ENCODE measurements around the gene HTRA2. TPM values are rescaled to one million over a fixed set of nuclear protein-coding genes. Genes with fewer than 3 reads are reported as not detected.

The HTRA2 gene
- total and polyA plus RNA-seq, 12 donors, result 21.2 to 41.0 (median 25.6) TPM

DNA sequence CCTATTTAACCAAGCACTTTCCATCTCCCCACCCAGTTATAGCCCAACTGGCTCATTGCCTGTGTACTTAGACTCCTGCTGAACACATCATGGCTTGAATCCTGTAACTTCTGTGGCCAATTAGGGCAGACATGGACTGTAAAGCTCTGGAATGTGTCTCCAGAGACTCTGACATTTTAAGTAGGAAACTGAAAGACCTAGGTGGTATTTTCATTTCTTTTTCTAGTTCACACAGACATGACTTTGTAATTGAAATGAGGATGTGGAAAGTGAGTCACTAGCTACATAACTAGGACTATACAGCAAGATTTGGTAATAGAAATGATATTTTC lies 37.0 kb downstream of the HTRA2 start:
- DNase-seq (no peak), ATAC-seq (peak in 4 of 8 donors; percentile 11 to 52 (median 36))
- H3K27me3 ChIP-seq, result peaks cover 0 to 25% (median 7%) of the 10 kb centered on the region in 7 donors
- intact Hi-C loops (cut with DNase I), result no loop called here
- no peaks in the 10 kb centered on the region for H3K9me3 ChIP-seq
- TF ChIP-seq, protein P1, sequence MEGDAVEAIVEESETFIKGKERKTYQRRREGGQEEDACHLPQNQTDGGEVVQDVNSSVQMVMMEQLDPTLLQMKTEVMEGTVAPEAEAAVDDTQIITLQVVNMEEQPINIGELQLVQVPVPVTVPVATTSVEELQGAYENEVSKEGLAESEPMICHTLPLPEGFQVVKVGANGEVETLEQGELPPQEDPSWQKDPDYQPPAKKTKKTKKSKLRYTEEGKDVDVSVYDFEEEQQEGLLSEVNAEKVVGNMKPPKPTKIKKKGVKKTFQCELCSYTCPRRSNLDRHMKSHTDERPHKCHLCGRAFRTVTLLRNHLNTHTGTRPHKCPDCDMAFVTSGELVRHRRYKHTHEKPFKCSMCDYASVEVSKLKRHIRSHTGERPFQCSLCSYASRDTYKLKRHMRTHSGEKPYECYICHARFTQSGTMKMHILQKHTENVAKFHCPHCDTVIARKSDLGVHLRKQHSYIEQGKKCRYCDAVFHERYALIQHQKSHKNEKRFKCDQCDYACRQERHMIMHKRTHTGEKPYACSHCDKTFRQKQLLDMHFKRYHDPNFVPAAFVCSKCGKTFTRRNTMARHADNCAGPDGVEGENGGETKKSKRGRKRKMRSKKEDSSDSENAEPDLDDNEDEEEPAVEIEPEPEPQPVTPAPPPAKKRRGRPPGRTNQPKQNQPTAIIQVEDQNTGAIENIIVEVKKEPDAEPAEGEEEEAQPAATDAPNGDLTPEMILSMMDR (IDR thresholded peaks at IDR 0.05), result no peak
- H3K4me1 ChIP-seq, result peaks cover 0 to 33% (median 0%) of the 10 kb centered on the region in 9 donors
- no peak overlapping the region for H3K4me3 ChIP-seq
- no peaks in the 10 kb centered on the region for H3K36me3 ChIP-seq
- peak overlapping the region in 1 of 10 donors; percentile 0 for H3K27ac ChIP-seq

DNA sequence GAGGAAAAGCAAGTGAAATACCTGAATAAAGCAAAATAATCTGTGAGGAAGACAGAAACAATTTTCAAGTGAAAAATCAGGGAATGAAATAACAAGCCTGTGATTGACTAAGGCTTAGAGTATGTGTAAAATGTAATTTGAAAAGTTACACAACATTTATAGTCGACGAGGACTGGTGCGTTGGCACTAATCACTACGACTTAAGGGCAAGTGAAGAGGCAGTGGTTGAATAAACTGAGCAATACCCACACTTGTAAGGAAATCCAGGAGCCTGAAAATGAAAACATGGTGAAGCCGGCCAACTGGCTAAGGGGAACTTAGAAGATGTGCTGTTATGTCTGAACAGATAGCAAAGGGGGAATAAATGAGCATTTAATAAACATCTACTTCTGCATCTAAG lies 38.1 kb downstream of the HTRA2 start:
- intact Hi-C loops (cut with DNase I), result no loop called here
- ATAC-seq, result no peak
- Histone ChIP-seq H3K27ac (no peak overlapping the region), H3K27me3 (peaks cover 0 to 24% (median 4%) of the 10 kb centered on the region in 7 donors), H3K4me1 (peaks cover 0 to 33% (median 0%) of the 10 kb centered on the region in 9 donors), H3K9me3 (no peaks in the 10 kb centered on the region), H3K4me3 (no peak overlapping the region), H3K36me3 (no peaks in the 10 kb centered on the region)
- DNase-seq, result no peak
- TF ChIP-seq, protein P1 (IDR thresholded peaks at IDR 0.05), result no peak
- WGBS, 2 donors, result 85 to 92% methylated on average over 5 of the region's 5 CpGs

DNA sequence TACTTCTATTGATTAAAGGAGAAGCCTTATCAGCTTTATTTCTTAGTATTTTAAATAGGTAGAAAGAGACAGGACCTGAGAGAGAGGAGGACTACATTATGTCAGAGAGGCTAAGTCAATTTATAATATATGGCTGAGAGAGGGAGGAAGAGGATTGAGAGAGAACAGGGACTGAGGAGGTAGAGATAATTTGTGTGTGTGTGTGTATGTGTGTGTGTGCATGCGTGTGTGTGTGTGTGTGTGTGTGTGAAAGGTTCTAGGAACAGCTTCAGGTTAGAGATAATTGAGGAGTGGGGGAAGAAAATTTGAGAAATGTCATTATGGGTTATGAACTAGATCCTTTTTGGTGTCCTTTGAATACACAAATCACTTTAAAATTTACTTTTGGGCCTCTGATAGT lies 40.0 kb downstream of the HTRA2 start:
- Histone ChIP-seq H3K4me1 (peaks cover 0 to 48% (median 0%) of the 10 kb centered on the region in 9 donors), H3K27ac (no peak overlapping the region), H3K27me3 (peaks cover 0 to 8% (median 0%) of the 10 kb centered on the region in 7 donors), H3K4me3 (no peak overlapping the region), H3K36me3 (no peaks in the 10 kb centered on the region), H3K9me3 (no peaks in the 10 kb centered on the region)
- ATAC-seq (no peak), DNase-seq (no peak)
- 77 to 95% methylated on average over 1 of the region's 1 CpG for WGBS, 2 donors
- TF ChIP-seq, protein P1 (IDR thresholded peaks at IDR 0.05), result no peak
- intact Hi-C loops (cut with DNase I), result no loop called here

DNA sequence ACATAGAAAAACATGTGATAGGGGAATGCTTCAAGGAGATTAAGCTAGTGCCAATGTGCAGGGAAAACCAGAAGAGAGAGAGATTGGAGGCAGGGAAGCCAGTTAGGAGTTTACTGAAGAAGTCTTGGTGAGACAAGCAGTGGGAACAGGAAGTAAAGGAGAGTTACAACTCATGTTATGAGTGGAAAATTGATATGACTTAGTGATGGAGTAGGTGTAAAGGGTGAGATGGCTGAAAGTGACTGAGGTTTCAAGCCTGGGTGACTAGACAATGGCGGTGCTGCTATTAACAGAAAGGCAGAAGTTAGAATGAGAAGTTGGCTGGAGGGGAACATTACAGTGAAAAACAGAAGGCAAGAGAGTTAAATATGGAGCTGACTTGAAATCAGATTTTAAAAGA lies 41.3 kb downstream of the HTRA2 start:
- H3K4me3 ChIP-seq, result no peak overlapping the region
- TF ChIP-seq, protein P1 (IDR thresholded peaks at IDR 0.05), result no peak
- H3K4me1 ChIP-seq, result peaks cover 0 to 55% (median 0%) of the 10 kb centered on the region in 9 donors
- peak overlapping the region in 1 of 10 donors; percentile 3 for H3K27ac ChIP-seq
- no peak for ATAC-seq
- intact Hi-C loops (cut with DNase I), result no loop called here
- no peaks in the 10 kb centered on the region for H3K9me3 ChIP-seq
- peaks cover 0 to 4% (median 0%) of the 10 kb centered on the region in 7 donors for H3K27me3 ChIP-seq
- no peaks in the 10 kb centered on the region for H3K36me3 ChIP-seq
- WGBS, 2 donors, result 76 to 82% methylated on average over 1 of the region's 1 CpG
- no peak for DNase-seq
